Stimulated activated CD4-positive, alpha-beta T cell treated with anti-CD3 and anti-CD28 coated beads, Interleukin-12 subunit alpha, Interleukin-12 subunit beta, amount 100 ng/mL, for 48 hours (primary cell): ENCODE data around the gene FCRLA.
"Not testable (repeated sequence)": the region's sequence is repeated elsewhere in the genome, so short reads cannot be mapped to it uniquely, and the experiment has no call there.

Experiments used
- DNase-seq, 3 donors: peaks; one replicate each; pipeline ENCODE4 v3.0.0-alpha.2; 2020; ENCODE audit warnings: low read depth in 2 of 3, low spot score in 1 of 3

FCRLA gene

DNA sequence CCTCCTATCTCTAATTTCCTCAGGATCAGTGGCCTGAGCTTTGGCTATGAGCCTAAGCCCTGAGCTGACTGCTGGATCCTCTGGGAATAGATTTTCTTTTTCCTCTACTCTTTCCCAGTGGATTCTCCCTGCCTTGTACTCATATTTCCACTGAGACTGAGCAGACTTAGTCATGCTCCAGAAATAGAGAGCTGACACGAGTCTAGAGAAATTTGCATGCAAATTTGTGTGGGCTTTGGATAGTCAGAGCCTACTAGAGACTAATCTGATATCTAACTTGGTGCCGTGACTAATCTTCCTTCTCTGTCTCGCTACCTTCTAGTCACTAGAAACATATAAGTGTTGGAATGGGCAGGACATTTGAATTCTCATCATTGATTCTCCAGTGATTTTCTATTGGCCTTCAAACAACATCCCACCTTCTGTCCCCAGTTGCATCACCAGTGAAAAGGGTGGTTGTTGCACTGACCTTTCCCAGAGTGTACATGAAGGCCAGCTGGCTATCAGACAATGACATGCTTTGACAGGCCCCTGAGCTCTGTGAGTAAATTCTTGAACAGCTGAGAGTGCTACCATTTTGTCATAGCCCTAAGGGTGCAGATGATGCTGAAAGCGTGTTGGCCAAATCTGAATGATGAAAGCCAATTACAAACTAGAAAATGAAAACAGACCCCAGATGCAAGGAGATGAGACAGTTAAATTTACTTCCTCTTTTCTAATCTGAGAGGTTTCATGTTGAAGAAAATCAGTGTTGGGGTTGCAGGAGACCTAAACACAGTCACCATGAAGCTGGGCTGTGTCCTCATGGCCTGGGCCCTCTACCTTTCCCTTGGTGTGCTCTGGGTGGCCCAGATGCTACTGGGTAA lies at the start of gene FCRLA:
Gene FCRLA, plus strand, starts transcription at position 748 of the 866 bp plus-strand sequence. Its CDS starts 36 bp downstream, at position 784.
- DNase-seq: no peak

DNA sequence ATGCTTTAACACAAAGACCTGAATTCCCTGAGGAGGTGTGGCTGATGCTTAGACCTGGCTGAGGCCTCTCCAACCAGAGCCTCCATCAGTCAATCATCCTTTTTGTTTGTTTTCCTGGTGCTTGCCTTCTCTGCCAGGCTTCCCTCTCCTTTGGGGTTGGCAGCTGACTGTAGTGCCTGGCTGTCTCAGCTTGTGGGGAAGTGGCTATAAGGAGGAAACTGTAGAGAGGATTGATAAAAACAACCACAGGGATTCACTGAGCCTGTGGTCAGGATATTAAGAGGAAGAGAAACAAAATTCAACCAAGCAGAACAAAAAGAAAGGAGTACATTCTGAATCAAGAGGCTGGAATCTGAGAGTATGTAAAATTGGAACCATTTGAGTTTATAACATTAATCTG lies 48.5 kb upstream of the FCRLA start:
- not testable (repeated sequence) for DNase-seq

DNA sequence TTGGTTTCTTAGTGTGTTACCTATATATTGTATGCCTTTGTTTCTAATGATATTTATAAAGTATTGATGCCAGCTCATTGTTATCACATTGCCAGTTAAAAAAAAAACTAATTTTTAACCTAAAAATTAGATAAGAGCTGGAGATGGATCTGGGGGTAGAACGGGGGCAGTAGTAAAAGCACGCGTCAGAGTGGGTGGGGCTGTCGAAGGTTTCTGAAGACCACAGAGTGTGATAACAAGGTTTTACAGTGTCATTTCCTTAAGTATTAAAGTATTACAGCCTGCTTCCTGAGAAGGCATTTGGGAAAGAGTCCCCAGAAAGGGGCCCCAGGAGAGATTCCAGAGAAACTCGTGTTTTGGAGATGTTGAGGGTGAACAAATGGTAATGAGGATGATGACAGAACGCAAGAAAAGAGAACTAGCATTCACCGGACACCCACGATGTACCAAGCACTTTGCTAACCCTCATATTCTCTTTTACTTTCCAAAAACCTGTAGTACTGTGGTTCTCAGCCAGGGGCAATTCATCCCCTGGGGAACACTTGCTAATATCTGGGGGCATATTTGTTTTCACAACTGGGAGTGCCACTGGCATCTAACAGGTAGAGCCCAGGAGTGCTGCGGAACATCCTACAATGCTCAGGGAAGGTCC lies 45.2 kb upstream of the FCRLA start:
- not testable (repeated sequence) for DNase-seq

GRCh38 chr1:161662684-161663339 lies 44.2 kb upstream of the FCRLA start, which contains the start of gene FCGR2B:
Gene FCGR2B, plus strand, starts transcription at chr1:161663143. Its CDS starts 99 bp downstream, at chr1:161663242.
- not testable (repeated sequence) for DNase-seq

- not testable (repeated sequence) for DNase-seq
Measured at GRCh38 chr1:161663569-161663968, 43.5 kb upstream of the FCRLA start.

DNA sequence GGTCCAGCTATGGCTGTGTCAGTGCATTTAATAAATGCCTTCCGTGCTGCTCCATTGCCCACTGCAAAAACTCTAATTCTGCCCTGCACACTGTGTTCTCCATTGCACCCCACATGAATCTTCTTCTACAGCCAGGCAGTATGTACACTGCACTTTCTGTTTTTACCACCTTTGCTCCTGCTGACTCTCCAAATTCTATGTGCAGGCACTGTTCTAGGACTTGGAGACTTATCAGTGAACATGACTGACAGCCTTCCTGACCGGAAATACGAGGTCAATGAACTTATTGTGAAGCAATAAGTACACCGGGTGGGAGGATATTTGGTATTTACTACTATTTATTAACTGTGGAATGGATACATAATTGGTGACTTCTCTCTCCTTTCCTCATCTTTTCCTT lies 42.3 kb upstream of the FCRLA start:
- not testable (repeated sequence) for DNase-seq

- DNase-seq: peak in 1 of 3 donors; percentile 8
Measured at GRCh38 chr1:161671045-161672020, 35.7 kb upstream of the FCRLA start.

DNA sequence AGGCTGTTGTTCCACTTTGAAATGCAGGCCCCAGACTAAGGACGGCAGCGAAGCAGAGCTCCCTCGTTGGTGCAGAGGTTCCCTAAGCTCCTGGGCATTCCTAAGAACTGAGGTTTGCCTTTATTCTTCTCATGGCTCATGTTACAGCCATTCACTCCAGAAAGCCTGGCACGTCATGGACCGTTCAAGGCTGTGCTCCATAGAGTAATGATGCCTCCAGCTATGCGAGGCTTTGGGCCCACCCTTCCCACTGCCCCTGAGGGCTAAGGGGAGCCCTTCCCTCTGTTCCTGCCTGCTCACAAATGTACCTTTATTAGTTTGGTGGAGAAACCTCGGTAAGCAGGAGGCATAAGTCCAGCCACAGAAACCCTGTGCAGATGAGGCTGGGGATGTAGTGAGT lies 33.6 kb upstream of the FCRLA start:
- DNase-seq: not testable (repeated sequence)

GRCh38 chr1:161674447-161674846 lies 32.6 kb upstream of the FCRLA start:
- DNase-seq: not testable (repeated sequence)

- not testable (repeated sequence) for DNase-seq
Measured at GRCh38 chr1:161674908-161675307, 32.1 kb upstream of the FCRLA start.

- DNase-seq: no peak
Measured at GRCh38 chr1:161676441-161676840, 30.6 kb upstream of the FCRLA start.

DNA sequence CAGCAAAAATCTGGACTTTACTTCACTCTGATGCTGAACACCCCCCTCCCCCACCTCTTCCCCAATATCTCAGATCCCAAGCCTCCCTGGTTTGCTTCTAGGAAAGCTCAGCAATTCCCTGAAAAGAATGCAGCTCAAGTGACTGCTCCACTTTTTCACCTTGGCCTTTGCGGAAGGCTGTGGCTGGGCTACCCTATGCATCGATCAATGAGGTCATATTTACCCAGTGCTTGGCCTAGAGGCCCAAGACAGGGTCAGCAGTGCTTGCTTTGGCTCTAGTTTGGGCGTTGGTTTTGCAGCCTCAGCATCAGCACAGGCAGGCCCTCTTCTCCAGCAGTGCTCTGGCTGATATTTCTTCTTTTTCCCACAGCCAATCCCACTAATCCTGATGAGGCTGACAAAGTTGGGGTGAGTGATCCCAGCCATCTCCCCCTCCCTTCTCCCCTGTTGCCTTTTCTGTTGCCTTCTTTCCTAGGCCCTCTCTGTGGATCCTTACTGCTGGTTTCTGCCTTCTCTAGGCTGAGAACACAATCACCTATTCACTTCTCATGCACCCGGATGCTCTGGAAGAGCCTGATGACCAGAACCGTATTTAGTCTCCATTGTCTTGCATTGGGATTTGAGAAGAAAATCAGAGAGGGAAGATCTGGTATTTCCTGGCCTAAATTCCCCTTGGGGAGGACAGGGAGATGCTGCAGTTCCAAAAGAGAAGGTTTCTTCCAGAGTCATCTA lies 29.9 kb upstream of the FCRLA start:
- no peak for DNase-seq

- DNase-seq: no peak
Measured at GRCh38 chr1:161678500-161678899, 28.5 kb upstream of the FCRLA start.

- no peak for DNase-seq
Measured at GRCh38 chr1:161681879-161682278, 25.1 kb upstream of the FCRLA start.

DNA sequence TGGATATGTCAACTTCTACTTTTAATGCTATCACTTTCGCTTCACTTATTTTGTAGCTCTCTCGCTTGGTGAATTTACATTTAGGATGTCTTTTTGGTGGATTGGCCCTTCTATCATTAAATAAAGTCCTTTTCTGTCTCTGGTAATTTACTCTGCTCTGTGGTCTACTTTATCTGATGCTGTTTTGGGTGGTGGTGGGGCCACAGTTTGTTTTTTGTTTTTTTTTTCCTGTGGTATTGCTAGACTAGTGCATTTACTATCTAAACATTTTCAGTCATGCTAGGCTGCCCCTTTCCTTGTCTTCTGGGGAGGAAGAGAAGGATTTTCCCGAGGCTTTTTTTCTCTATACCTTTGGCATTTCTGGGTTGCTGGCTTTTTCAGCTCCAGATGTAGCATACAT lies 18.1 kb upstream of the FCRLA start:
- DNase-seq: no peak

DNA sequence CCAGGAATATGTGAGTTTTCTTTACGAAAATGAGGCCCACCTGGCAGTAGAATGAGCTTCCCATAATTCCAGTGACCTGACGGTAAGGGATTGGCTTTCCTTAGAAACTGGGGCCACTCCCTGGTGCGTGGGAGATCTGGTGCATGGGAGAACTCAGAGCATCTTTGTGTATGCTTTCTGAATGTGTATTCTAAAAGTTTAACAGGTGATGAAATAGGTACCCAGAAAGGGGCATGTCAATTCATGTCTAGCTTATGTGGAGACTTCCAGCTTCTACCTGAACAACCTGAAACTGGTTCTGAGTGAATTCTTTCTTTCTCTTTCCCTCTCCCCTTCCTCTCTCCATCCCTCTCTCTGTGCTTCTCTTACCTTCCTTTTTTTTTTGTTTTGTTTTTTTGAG lies 15.2 kb upstream of the FCRLA start:
- no peak for DNase-seq

- DNase-seq: not testable (repeated sequence)
Measured at GRCh38 chr1:161693020-161693712, 13.9 kb upstream of the FCRLA start.

- not testable (repeated sequence) for DNase-seq
Measured at GRCh38 chr1:161698302-161698701, 8.7 kb upstream of the FCRLA start.

DNA sequence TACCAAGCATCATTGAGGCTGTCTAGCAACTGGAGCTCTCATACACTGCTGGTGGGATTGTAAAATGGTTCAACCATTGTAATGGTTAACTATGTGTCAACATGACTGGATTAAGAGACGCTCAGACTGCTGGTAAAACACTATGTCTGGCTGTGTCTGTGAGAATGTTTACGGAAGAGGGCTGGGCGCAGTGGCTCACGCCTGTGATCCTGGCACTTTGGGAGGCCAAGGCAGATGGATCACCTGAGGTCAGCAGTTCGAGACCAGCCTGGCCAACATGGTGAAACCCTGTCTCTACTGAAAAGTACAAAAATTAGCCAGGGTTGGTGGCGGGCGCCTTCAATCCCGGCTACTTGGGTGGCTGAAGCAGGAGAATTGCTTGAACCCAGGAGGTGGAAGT lies 4.8 kb upstream of the FCRLA start:
- no peak for DNase-seq
